ENCODE data around the gene HAL.

Gene HAL

DNA sequence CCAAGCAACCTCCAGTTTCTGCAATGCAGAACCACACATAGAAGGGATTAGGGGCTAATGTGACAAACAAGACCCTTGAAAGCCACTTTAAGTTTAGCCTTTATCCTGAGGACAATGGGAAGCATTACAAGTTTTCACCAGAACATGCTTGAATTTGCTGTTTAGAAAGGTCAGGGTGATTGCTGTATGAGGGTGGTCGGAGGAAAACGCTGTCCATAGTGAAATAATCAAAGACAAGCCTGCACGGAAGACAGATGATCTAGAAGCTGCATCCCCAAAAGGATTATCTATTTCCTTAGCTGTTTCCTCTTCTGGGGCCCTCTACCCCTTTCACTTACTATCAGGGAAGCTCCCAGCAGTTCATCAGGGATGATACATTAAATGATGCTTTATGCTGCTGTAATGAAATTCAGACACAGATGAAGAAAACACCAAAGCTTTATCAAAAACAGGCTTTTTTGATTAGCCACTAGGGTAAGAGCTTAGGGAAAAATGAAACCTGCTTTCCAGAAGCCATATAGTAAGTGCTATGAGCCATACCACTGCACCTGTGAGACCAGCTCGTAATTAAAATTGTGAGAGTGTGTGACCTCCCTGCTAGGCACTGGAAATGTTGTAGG, 6.5 kb downstream of the HAL start:
- in situ Hi-C loops (cut with HindIII; ENCODE audit: low sequenced_read_pairs): no loop called here
- no peak overlapping the region for H3K4me3 ChIP-seq (ENCODE audit: low read depth, low read length)
- TF ChIP-seq, protein P1, sequence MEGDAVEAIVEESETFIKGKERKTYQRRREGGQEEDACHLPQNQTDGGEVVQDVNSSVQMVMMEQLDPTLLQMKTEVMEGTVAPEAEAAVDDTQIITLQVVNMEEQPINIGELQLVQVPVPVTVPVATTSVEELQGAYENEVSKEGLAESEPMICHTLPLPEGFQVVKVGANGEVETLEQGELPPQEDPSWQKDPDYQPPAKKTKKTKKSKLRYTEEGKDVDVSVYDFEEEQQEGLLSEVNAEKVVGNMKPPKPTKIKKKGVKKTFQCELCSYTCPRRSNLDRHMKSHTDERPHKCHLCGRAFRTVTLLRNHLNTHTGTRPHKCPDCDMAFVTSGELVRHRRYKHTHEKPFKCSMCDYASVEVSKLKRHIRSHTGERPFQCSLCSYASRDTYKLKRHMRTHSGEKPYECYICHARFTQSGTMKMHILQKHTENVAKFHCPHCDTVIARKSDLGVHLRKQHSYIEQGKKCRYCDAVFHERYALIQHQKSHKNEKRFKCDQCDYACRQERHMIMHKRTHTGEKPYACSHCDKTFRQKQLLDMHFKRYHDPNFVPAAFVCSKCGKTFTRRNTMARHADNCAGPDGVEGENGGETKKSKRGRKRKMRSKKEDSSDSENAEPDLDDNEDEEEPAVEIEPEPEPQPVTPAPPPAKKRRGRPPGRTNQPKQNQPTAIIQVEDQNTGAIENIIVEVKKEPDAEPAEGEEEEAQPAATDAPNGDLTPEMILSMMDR (IDR thresholded peaks at IDR 0.05; ENCODE audit: low read depth, low read length): no peak
- no peak for DNase-seq (ENCODE audit: low read depth, low spot score)

GRCh38 chr12:95988506-95989275, 7.5 kb downstream of the HAL start:
- no peak overlapping the region for H3K4me3 ChIP-seq (ENCODE audit: low read depth, low read length)
- TF ChIP-seq, protein P1 (IDR thresholded peaks at IDR 0.05; ENCODE audit: low read depth, low read length): no peak
- in situ Hi-C loops (cut with HindIII; ENCODE audit: low sequenced_read_pairs): no loop called here
- DNase-seq (ENCODE audit: low read depth, low spot score): no peak

DNA sequence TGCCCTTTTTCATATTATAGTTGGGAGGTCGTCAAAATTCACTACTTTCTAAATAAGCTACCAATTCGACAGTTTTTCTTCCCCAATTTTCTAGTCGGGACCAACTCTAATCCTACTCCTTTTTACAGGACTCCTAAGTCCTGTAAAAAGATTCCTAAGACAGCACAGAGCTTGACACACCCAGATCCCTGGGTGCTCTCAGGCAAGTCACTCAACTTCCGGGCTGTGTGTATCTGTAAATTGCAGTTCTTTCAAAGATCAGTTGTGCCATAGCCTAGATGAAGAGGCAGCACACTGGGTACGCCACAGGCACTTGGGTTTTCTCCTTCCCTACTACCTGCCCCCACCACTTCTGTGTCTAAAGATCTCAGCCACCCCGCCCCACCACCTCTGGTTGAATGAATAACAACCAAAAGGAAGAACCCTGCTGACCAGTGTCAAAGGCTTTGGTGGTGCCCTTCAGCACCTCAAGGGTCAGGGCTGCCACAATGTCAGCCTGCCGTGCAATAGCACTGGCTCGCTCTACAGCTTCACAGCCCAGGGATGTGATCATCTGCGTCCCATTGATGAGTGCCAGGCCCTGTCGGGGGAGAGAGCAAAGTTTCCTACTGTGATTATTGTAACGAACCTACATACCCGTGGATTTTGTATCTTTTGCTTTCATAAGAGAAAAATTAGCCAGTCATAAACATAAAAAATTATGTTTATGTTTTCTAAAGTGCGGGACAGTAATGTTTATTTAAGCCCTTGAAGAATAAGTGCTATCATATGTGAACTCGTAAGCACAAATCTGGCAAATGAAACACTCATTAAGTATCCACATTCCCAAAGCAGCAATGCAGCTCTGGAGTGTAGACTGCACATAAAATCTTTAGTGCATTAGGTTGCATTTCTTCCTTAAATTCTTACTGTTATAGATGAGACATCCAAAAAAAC, 9.2 kb downstream of the HAL start:
- in situ Hi-C loops (cut with HindIII; ENCODE audit: low sequenced_read_pairs): no loop called here
- TF ChIP-seq, protein P1 (IDR thresholded peaks at IDR 0.05; ENCODE audit: low read depth, low read length): no peak
- no peak for DNase-seq (ENCODE audit: low read depth, low spot score)
- H3K4me3 ChIP-seq (ENCODE audit: low read depth, low read length): no peak overlapping the region

- DNase-seq (ENCODE audit: low read depth, low spot score): no peak
- TF ChIP-seq, protein P1 (IDR thresholded peaks at IDR 0.05; ENCODE audit: low read depth, low read length): no peak
- in situ Hi-C loops (cut with HindIII; ENCODE audit: low sequenced_read_pairs): no loop called here
- H3K4me3 ChIP-seq (ENCODE audit: low read depth, low read length): no peak overlapping the region
These were observed 11.5 kb downstream of the HAL start for GRCh38 chr12:95984682-95985081.

- no peak for DNase-seq (ENCODE audit: low read depth, low spot score)
- in situ Hi-C loops (cut with HindIII; ENCODE audit: low sequenced_read_pairs): no loop called here
- TF ChIP-seq, protein P1 (IDR thresholded peaks at IDR 0.05; ENCODE audit: low read depth, low read length): no peak
- no peak overlapping the region for H3K4me3 ChIP-seq (ENCODE audit: low read depth, low read length)
These were observed 13.5 kb downstream of the HAL start for GRCh38 chr12:95982602-95983001.

DNA sequence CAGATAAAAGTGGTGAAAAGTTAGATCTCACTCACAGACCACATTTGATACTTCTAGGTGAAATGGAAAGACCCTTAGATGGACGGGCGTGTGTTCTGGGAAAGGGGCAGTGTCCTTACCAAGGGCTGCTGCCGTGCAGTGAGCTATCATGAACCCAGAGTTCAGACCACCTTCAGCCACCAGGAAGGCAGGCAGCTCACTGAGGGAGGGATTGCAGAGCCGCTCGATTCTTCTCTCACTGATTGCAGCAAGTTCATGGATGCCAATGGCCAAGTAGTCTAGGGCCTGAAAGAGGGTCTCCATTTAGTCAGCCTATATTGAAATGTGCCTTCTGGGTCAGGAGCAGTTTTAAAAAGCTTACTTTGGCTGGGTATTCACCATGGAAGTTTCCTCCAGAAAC, 15.7 kb downstream of the HAL start:
- DNase-seq (ENCODE audit: low read depth, low spot score): no peak
- no peak overlapping the region for H3K4me3 ChIP-seq (ENCODE audit: low read depth, low read length)
- in situ Hi-C loops (cut with HindIII; ENCODE audit: low sequenced_read_pairs): no loop called here
- TF ChIP-seq, protein P1 (IDR thresholded peaks at IDR 0.05; ENCODE audit: low read depth, low read length): no peak
